GM21515 (cell line): ENCODE measurements around the gene MAPKAP1.

Source experiments
- ATAC-seq: cut with Tn5 transposase; IDR thresholded peaks from one replicate; pipeline ENCODE4 v1.9.1; 2021; ENCODE audit not compliant: unreplicated experiment

The MAPKAP1 gene

DNA sequence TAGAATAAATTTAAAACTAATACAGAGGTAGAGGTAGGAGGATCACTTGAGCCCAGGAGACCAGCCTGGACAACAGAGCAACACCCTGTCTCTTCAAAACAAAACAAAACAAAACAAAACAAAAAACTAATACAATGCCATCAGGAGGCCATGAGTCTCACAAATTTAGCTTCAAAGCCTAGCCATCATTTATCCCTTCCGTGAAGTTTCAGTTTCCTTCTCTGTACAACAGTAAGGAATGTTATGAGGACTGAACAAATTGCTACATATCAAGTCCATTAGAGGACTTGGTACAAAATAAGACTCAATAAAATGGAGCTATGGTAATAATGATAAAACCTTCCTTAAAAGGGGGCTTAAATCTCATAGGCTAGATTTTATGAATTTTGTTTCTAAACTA is 60.8 kb downstream of the MAPKAP1 start:
- no peak for ATAC-seq

- ATAC-seq, result no peak
Measured at GRCh38 chr9:125644819-125645507, 62.0 kb downstream of the MAPKAP1 start.

GRCh38 chr9:125642311-125642710 is 64.7 kb downstream of the MAPKAP1 start:
- no peak for ATAC-seq

GRCh38 chr9:125639057-125639456 is 68.0 kb downstream of the MAPKAP1 start:
- ATAC-seq, result no peak

DNA sequence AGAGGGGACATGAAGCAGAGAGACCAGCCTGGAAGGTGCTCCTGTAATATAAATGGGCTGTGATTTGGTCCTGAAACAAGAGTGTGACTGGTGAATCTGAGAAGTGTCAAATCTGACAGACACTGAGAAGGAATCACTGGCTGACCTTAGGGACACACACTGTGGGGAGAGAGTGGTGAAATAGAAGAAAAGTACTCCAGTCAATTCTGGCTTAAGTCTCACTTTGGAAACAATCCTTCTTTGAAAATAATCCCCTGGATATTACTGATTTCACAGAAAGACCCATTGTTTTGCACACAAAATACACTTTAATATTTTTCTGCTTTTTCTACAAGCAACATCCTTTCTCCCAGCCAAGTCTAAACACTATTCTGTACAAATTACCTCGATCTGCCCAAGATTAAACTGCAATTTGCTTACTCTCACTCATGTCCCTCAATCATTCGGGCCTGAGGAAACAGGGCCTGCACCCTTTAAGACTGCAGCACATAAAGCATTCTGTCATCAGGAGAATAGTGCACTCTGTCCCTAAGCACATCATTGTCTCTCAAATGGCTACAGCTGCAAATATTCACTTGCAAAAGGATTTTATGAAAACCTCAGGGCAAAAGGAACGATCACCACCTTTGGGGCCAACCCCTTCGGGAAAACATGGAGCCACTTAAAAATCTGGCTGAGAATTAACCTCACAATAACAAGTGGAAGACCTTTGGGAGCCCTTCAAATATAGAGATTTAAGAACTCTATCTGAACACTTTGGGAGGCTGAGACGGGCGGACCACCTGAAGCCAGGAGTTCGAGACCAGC is 68.6 kb downstream of the MAPKAP1 start:
- ATAC-seq, result no peak

GRCh38 chr9:125637241-125637640 is 69.8 kb downstream of the MAPKAP1 start:
- no peak for ATAC-seq

DNA sequence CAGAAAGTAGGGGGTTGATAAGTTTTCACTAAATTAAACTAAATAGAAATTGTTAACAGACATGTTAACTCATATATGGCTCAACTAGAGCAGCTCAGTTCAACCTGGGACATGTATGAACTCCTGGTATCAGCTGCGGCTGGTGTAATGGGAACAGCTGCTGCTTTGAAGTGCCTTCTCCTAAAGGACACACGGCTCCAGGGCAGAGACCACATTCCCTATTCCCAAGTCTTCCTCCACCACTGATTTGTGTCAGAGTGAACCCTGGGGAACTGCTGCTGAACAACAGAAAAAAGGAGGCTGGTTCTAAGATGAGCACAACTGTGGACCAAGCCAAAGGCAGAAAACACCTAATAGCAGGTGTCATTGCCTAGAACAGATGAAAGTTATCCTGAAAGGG is 71.1 kb downstream of the MAPKAP1 start:
- no peak for ATAC-seq

DNA sequence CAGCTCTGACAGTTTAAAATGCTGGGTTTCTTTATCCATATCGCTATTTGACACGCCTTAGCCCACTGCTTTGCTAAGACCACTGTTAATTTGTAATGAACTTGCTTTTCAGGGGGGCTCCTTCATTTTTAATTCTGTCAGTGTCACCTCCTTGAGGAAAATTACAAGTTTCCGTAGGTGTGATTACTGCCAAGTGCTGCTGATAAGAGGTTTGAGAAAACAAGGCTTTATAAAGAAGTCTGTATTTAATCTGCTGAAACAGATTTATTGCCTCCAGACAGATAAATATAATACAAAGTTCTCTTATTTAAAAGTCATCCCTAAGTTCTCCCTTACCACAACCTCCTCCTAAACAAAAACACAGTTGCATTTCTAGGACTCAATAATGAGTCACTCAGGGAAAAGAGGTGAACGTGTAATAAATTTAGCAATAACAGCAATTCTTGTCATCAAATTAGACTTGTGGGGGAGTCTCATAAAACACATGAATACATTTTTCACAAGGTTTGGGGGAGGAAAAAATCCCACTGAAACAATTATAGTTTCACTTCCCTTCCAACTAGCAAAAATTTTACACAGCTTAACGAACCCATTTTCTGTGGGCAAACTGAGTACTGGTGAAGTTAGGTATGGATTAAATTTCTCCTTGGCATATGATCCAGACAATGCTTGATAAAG is 72.8 kb downstream of the MAPKAP1 start:
- no peak for ATAC-seq

DNA sequence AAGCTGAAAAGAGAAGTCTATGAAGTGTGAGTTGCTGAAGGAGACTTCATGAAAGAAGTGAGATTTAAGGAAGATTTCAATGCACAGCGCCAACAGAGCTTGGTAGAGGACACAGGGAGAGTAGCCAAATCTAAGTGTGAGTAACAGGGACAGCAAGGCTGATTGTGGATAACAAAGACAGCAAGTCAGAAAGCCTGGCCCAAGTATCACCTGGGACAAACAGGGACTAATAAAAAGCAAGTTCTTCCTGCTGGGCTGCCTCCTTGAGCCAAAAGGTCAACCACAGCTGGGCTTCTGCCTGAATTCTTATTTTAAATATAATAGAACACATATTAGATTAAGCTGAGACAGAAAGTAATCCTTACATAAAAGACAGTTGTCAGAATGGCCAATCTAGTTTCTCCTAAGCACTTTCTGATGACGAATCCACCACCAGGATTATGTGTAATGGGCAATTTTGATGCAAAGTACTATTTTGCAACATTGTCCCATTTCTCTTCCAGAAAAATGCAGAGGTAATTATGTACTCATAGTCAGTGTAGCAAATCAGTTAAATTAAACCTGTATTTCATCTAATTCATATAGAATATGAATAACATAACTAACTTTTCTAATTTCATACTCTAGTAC is 73.8 kb downstream of the MAPKAP1 start:
- no peak for ATAC-seq

DNA sequence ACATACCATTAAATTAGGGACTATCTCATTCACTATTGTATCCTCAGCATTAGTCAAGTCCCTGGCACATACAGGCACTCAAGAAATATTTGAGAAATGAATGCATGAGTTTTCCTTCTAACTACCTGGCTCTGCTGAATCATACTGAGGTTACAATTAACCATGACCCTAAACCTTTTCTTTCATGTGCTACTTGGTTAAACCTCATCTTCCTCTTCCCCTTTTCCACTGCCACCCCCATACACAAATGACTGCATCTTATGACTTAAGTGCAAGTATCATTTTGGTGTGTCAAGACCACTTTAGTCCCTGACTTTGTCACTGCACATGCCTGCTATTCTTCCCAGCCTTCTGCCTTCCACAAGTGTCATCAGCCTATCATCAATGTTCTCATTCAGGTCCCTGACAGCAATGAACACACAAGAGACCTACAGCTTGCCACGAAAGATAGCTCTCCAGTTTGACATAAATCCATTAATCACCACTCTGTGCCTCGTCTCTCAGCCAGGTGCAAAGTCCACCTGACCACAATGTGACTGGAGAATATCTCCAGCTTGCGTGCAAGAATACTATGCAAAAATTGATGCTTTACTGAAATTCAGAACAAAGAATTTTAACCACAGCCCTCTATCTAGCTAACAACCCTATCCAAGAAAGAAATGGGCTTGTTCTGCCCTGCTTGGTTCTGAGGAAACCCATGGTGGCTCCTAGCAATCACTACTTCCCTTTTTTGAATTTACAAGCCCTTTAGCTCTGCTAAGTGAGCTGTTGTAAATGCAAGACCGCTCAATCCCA is 74.5 kb downstream of the MAPKAP1 start:
- peak; percentile 51 for ATAC-seq

- no peak for ATAC-seq
Measured at GRCh38 chr9:125631391-125632085, 75.5 kb downstream of the MAPKAP1 start.

DNA sequence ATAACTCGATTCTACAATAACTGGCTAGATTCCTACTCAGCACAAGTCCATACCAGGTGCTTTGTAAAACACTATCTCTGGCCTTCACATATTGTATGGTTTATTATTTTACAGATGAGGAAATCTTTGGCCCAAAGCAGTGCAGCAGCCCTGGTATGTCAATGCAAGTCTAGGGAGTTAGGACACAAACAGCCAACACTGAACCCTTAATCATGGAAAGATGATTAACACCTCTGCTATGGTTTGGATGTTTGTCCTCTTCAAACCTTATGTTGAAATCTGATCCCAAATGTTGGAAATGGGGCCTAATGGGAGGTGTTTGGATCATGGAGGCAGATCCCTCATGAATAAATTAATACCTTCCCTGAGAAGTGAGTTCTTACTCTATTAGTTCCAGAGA is 76.6 kb downstream of the MAPKAP1 start:
- ATAC-seq, result no peak

DNA sequence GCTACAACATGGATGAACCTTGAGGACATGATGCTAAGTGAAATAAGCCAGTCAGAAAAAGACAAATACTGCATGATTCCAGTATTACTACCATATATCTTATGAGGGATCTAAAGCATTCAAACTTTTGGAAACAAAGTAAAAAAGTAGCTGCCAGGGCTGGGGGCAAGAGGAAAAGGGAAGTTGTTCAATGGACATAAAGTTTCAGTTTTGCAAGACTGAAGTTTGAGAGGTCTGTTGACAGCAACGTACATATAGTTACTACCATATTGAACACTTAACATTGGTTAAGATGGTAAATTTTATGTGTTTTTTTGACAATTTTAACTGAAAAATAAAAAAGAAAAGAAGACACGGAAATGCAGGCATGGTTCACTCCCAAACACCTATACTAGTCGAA is 77.6 kb downstream of the MAPKAP1 start:
- ATAC-seq, result no peak

- ATAC-seq, result no peak
Measured at GRCh38 chr9:125626187-125626586, 80.8 kb downstream of the MAPKAP1 start.

DNA sequence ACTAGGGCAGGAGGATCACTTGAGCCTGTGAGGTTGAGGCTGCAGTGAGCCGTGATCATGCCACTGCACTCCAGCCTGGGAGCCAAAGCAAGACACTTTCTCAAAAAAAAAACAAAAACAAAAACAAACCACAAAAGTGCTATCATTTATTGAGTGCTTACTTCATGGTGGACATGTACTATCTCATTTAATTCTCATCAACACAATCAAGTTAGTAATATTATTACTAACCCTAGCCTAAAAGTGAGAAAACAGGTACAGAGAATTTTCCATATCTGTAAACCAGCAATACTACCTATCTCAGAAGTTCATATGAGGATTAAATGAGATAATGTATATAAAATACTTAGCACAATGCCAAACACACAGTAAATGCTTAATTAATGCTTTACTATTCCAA is 85.8 kb downstream of the MAPKAP1 start:
- no peak for ATAC-seq

DNA sequence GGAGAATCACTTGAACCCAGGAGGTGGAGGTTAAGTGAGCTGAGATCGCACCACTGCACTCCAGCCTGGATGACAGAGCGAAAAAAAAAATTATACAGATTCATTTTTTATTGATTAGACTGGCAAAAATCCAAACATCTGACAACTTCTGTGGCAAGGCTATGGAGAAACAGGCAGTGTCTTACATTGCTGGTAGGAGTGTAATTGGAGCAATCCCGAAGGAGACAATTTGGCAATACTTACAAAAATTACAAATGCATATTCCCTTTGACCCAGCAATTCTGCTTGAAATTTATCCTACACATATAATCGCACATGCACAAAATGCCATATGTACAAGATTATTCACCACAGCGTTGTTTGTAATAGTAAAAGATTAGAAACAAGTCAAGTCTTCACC is 86.8 kb downstream of the MAPKAP1 start:
- ATAC-seq, result no peak

DNA sequence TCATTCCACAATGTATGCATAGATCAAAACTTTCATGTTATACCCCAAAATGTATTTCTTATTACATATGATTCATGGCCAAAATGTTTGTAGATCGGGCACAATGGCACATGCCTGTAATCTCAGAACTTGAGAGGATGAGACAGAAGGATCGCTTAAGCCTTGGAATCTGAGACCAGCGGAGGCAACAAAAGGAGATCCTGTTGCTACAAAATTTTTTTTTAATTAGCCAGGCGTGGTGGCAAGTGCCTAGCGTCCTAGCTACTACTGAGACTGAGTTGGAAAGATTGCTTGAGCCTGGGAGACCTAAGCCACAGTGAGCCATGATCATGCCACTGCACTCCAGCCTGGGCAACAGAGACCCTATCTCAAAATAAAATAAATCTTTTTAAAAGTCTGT is 89.9 kb downstream of the MAPKAP1 start:
- ATAC-seq, result no peak

GRCh38 chr9:125613141-125613540 is 93.9 kb downstream of the MAPKAP1 start:
- ATAC-seq, result no peak

DNA sequence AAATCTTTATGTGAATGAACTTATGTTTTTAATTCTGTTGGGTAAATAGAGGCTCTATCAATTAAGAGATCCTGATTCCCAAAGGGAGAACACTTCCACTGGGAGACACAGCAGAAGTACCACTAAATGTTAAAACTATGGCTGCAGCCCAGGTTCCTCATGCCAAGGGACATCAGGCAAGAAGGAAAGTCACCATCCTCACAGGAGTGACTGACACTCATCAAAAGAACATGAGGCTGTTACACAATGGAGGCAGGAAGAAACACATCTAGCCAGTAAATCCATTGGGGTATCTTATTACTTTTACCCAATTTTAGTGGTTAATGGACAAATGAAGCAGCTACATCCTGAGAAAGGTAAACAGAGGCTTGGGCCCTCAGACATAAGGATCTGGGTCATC is 94.4 kb downstream of the MAPKAP1 start:
- ATAC-seq, result no peak

GRCh38 chr9:125611121-125611765 is 95.8 kb downstream of the MAPKAP1 start:
- no peak for ATAC-seq
